ENCODE data around the gene TUBB4A. TPM values are rescaled to one million over a fixed set of nuclear protein-coding genes. Genes with fewer than 3 reads are reported as not detected.

TUBB4A gene
- total RNA-seq, 2 experiments from 2014 or later: 2.5 to 3.0 TPM

GRCh38 chr19:6453951-6454565 lies 48.1 kb downstream of the TUBB4A start:
- H3K27ac Mint-ChIP-seq: no peak overlapping the region
- no peak for DNase-seq
- no peak overlapping the region for H3K4me3 Mint-ChIP-seq
- no peaks in the 10 kb centered on the region for H3K27me3 Mint-ChIP-seq
- POLR2A ChIA-PET: no interaction called here
- peaks cover 53% of the 10 kb centered on the region for H3K36me3 Mint-ChIP-seq (ENCODE audit: low read depth)
- H3K9me3 Mint-ChIP-seq: peaks cover 17% of the 10 kb centered on the region
- CTCF ChIA-PET: no interaction called here
- peaks cover 9% of the 10 kb centered on the region for H3K4me1 Mint-ChIP-seq

- POLR2A ChIA-PET: no interaction called here
- Mint-ChIP-seq H3K4me1 (no peaks in the 10 kb centered on the region), H3K27ac (no peak overlapping the region), H3K36me3 (ENCODE audit: low read depth) (peaks cover 53% of the 10 kb centered on the region), H3K27me3 (no peaks in the 10 kb centered on the region), H3K9me3 (peaks cover 17% of the 10 kb centered on the region), H3K4me3 (no peak overlapping the region)
- DNase-seq: no peak
- CTCF ChIA-PET: no interaction called here
Observed at GRCh38 chr19:6452899-6453298, 49.2 kb downstream of the TUBB4A start.

GRCh38 chr19:6452223-6452614 lies 49.9 kb downstream of the TUBB4A start:
- POLR2A ChIA-PET: no interaction called here

GRCh38 chr19:6451583-6452222 lies 50.4 kb downstream of the TUBB4A start:
- Mint-ChIP-seq H3K36me3 (ENCODE audit: low read depth) (peaks cover 46% of the 10 kb centered on the region), H3K27me3 (no peaks in the 10 kb centered on the region)
- POLR2A ChIA-PET: no interaction called here

More at GRCh38 chr19:6452223-6452614, 49.9 kb downstream of the TUBB4A start:
- Mint-ChIP-seq H3K36me3 (ENCODE audit: low read depth) (peaks cover 47% of the 10 kb centered on the region), H3K9me3 (peaks cover 17% of the 10 kb centered on the region), H3K4me1 (no peaks in the 10 kb centered on the region), H3K27me3 (no peaks in the 10 kb centered on the region), H3K4me3 (no peak overlapping the region), H3K27ac (no peak overlapping the region)
- no peak for DNase-seq
- CTCF ChIA-PET: interaction anchor here (0.7 kb wide), 1 partner anchor 19 kb away, joined by 3 read pairs; no protein-coding TSS in a partner anchor

GRCh38 chr19:6450166-6450565 lies 51.9 kb downstream of the TUBB4A start:
- peaks cover 34% of the 10 kb centered on the region for H3K36me3 Mint-ChIP-seq (ENCODE audit: low read depth)
- ChIA-PET CTCF (no interaction called here), POLR2A (no interaction called here)
- no peak overlapping the region for H3K4me3 Mint-ChIP-seq
- H3K4me1 Mint-ChIP-seq: no peaks in the 10 kb centered on the region
- H3K9me3 Mint-ChIP-seq: peaks cover 14% of the 10 kb centered on the region
- H3K27me3 Mint-ChIP-seq: no peaks in the 10 kb centered on the region
- H3K27ac Mint-ChIP-seq: no peak overlapping the region
- DNase-seq: no peak

More at GRCh38 chr19:6451583-6452222, 50.4 kb downstream of the TUBB4A start:
- Mint-ChIP-seq H3K27ac (no peak overlapping the region), H3K9me3 (peaks cover 17% of the 10 kb centered on the region), H3K4me3 (no peak overlapping the region), H3K4me1 (no peaks in the 10 kb centered on the region)
- DNase-seq: no peak
- CTCF ChIA-PET: interaction anchor here (0.7 kb wide), 1 partner anchor 19 kb away, joined by 3 read pairs; no protein-coding TSS in a partner anchor

GRCh38 chr19:6448045-6448444 lies 54.1 kb downstream of the TUBB4A start:
- POLR2A ChIA-PET: no interaction called here
- no peak for DNase-seq
- Mint-ChIP-seq H3K9me3 (no peaks in the 10 kb centered on the region), H3K27ac (no peak overlapping the region), H3K4me1 (no peaks in the 10 kb centered on the region), H3K4me3 (no peak overlapping the region), H3K36me3 (ENCODE audit: low read depth) (peaks cover 16% of the 10 kb centered on the region), H3K27me3 (no peaks in the 10 kb centered on the region)
- CTCF ChIA-PET: no interaction called here

- H3K4me3 Mint-ChIP-seq: no peak overlapping the region
- H3K36me3 Mint-ChIP-seq (ENCODE audit: low read depth): peaks cover 6% of the 10 kb centered on the region
- no peaks in the 10 kb centered on the region for H3K9me3 Mint-ChIP-seq
- no peaks in the 10 kb centered on the region for H3K27me3 Mint-ChIP-seq
- no peak for DNase-seq
- ChIA-PET POLR2A (no interaction called here), CTCF (no interaction called here)
- no peak overlapping the region for H3K27ac Mint-ChIP-seq
- no peaks in the 10 kb centered on the region for H3K4me1 Mint-ChIP-seq
Observed at GRCh38 chr19:6446452-6446851, 55.7 kb downstream of the TUBB4A start.

Other genes starting within 250 kb of the TUBB4A start
- 10 to 100 TPM; 35.6 to 37.2 TPM for gene MLLT1, start 222.3 kb downstream of the TUBB4A start, total RNA-seq
- gene ACER1, start 168.7 kb downstream of the TUBB4A start, total RNA-seq: under 1 TPM; 0.15 to 0.30 TPM
- 100 to 1,000 TPM; 136 to 147 TPM for gene CLPP, start 140.8 kb downstream of the TUBB4A start, total RNA-seq
- 10 to 100 TPM; 52.0 to 52.5 TPM for gene ALKBH7, start 129.5 kb downstream of the TUBB4A start, total RNA-seq
- gene PSPN, start 126.4 kb downstream of the TUBB4A start, total RNA-seq: 1 to 10 TPM; 2.3 to 2.7 TPM
- 10 to 100 TPM; 75.5 to 79.8 TPM for gene GTF2F1, start 109.1 kb downstream of the TUBB4A start, total RNA-seq
- gene KHSRP, start 77.5 kb downstream of the TUBB4A start, total RNA-seq: 100 to 1,000 TPM; 246 to 250 TPM
- not detected for gene SLC25A41, start 68.5 kb downstream of the TUBB4A start, total RNA-seq
- gene SLC25A23, start 42.5 kb downstream of the TUBB4A start, total RNA-seq: 10 to 100 TPM; 30.0 to 35.7 TPM
- gene CRB3, start 38.0 kb downstream of the TUBB4A start, total RNA-seq: under 1 TPM; 0.63 to 0.93 TPM
- gene DENND1C, start 20.5 kb downstream of the TUBB4A start, total RNA-seq: 100 to 1,000 TPM in 1 of 2 experiments, 10 to 100 TPM in 1; 97.2 to 101 TPM
- gene TNFSF9, start 28.7 kb upstream of the TUBB4A start, total RNA-seq: 1 to 10 TPM; 5.7 to 5.8 TPM
- 10 to 100 TPM; 64.1 to 64.4 TPM for gene CD70, start 88.8 kb upstream of the TUBB4A start, total RNA-seq
- gene TNFSF14, start 167.9 kb upstream of the TUBB4A start, total RNA-seq: 10 to 100 TPM; 17.3 to 18.4 TPM
- under 1 TPM; 0.28 to 0.60 TPM for gene C3, start 218.3 kb upstream of the TUBB4A start, total RNA-seq
- gene GPR108, start 235.3 kb upstream of the TUBB4A start, total RNA-seq: 100 to 1,000 TPM; 105 to 107 TPM
- gene TRIP10, start 237.4 kb upstream of the TUBB4A start, total RNA-seq: 10 to 100 TPM; 17.6 to 19.5 TPM